ENCODE data around the gene PHOX2B. TPM values are rescaled to one million over a fixed set of nuclear protein-coding genes. Genes with fewer than 3 reads are reported as not detected.

The PHOX2B gene
- total and polyA plus RNA-seq, 2 of the 4 experiments (the other 2 are of a cell fraction): not detected

DNA sequence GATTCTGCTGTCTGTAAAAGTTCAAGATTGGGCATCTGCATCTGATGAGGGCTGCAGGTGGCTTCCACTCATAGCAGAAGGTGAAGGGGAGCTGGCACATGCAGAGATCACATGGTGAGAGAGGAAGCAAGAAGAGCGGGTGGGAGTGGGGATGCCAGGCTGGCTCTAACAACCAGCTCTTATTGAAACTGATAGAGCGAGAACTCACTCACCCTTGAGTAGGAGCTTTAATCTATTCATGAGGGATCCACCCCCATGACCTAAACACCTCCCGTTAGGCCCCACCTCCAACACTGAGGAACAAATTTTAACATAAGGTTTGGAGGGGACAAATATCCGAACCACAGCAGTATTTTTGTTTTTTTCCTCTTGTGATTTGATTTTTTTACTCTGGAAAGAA, 45.8 kb downstream of the PHOX2B start:
- Histone ChIP-seq H3K4me3 (ENCODE audit: insufficient read depth, low read depth, low read length) (no peak overlapping the region), H3K9me3 (ENCODE audit: control insufficient read depth, insufficient read depth, low read length) (no peaks in the 10 kb centered on the region), H2BK120ac (ENCODE audit: low read depth, low read length) (no peak overlapping the region), H2AK9ac (replicated peaks; ENCODE audit: low read depth, low read length, poor library complexity) (no peak overlapping the region), H3K4me1 (ENCODE audit: control insufficient read depth, insufficient read depth, low read length) (no peaks in the 10 kb centered on the region), H3K27me3 (ENCODE audit: control insufficient read depth, insufficient read depth, low read length) (peaks cover 18% of the 10 kb centered on the region), H3K4me2 (ENCODE audit: low read depth, low read length) (no peak overlapping the region), H3K9ac (ENCODE audit: low read depth, low read length) (no peak overlapping the region), H3K18ac (ENCODE audit: low read depth, low read length) (no peak overlapping the region), H3K14ac (replicated peaks; ENCODE audit: low read depth, low read length) (no peak overlapping the region), H3K4ac (ENCODE audit: low read depth, low read length) (no peak overlapping the region), H4K5ac (ENCODE audit: low read depth, low read length) (no peak overlapping the region), H2AFZ (replicated peaks; ENCODE audit: low read length, poor library complexity) (no peak overlapping the region), H4K20me1 (ENCODE audit: insufficient read depth, low read length) (no peaks in the 10 kb centered on the region), H2AK5ac (ENCODE audit: low read depth, low read length) (no peak overlapping the region), H4K8ac (ENCODE audit: low read depth in 2 of 2, low read length in 2 of 2) (no peak overlapping the region), H3K9me1 (ENCODE audit: insufficient read depth, low read length) (no peaks in the 10 kb centered on the region), H3K79me1 (ENCODE audit: low read depth in 1 of 2, low read length in 2 of 2) (no peaks in the 10 kb centered on the region), H2BK15ac (ENCODE audit: low read depth, low read length) (no peak overlapping the region), H3K23ac (ENCODE audit: low read depth, low read length) (no peak overlapping the region), H3K36me3 (ENCODE audit: control insufficient read depth, insufficient read depth, low read length) (no peaks in the 10 kb centered on the region; the same call in 1 of the 2 replicates), H4K91ac (ENCODE audit: insufficient read depth, low read depth, low read length) (no peak overlapping the region), H3K56ac (ENCODE audit: extremely low read depth, insufficient read depth, low read length) (no peak overlapping the region), H2BK5ac (ENCODE audit: low read depth, low read length, poor library complexity, severe bottlenecking) (no peak overlapping the region), H3K27ac (ENCODE audit: insufficient read depth, low read length) (no peak overlapping the region), H2BK20ac (ENCODE audit: low read depth, low read length) (no peak overlapping the region)
- WGBS, 2 experiments (ENCODE audit: extremely low coverage in 2 of 2, insufficient read length in 1 of 2): no CpG with 5 or more reads among the region's 4 CpGs
- POLR2A ChIA-PET (ENCODE audit: unreplicated experiment): no interaction called here
- in situ Hi-C loops (cut with MboI; ENCODE audit: low sequenced_read_pairs) (no loop called here), intact Hi-C loops (cut with micrococcal nuclease) (no loop called here), dilution Hi-C loops (cut with HindIII; ENCODE audit: low sequenced_read_pairs, unreplicated experiment) (no loop called here)
- BruUV-seq (replicated peaks): no TSS peak
- CTCF ChIA-PET: interaction anchor here (0.6 kb wide), 1 partner anchor 344 kb away, joined by 3 read pairs; no protein-coding TSS in a partner anchor
- DNase-seq: no peak
- no peak for ATAC-seq (ENCODE audit: low read depth)
- TF ChIP-seq, protein P1, sequence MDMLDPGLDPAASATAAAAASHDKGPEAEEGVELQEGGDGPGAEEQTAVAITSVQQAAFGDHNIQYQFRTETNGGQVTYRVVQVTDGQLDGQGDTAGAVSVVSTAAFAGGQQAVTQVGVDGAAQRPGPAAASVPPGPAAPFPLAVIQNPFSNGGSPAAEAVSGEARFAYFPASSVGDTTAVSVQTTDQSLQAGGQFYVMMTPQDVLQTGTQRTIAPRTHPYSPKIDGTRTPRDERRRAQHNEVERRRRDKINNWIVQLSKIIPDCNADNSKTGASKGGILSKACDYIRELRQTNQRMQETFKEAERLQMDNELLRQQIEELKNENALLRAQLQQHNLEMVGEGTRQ (IDR thresholded peaks at IDR 0.05; ENCODE audit: low read depth, low read length): no peak
- no peak for TF ChIP-seq CTCF (conservative IDR thresholded peaks at IDR 0.05; ENCODE audit: low read depth, low read length)
- TF ChIP-seq CEBPB (IDR thresholded peaks at IDR 0.05; ENCODE audit: low read depth, low read length): no peak
- no peak for TF ChIP-seq ELK1 (IDR thresholded peaks at IDR 0.05; ENCODE audit: borderline replicate concordance, low read depth, low read length)
- no peak for TF ChIP-seq MXI1 (IDR thresholded peaks at IDR 0.05; ENCODE audit: borderline replicate concordance, low read depth, low read length)
- no peak for TF ChIP-seq RAD21 (IDR thresholded peaks at IDR 0.05; ENCODE audit: low read length)
- TF ChIP-seq NFE2L2 (IDR thresholded peaks at IDR 0.05; ENCODE audit: low read depth, low read length): no peak
- TF ChIP-seq CHD1 (IDR thresholded peaks at IDR 0.05; ENCODE audit: low read depth, low read length): no peak
- no peak for TF ChIP-seq RFX5 (IDR thresholded peaks at IDR 0.05; ENCODE audit: low read depth, low read length)
- TF ChIP-seq SMC3 (IDR thresholded peaks at IDR 0.05; ENCODE audit: low read depth, low read length): no peak
- no peak for TF ChIP-seq FOS (IDR thresholded peaks at IDR 0.05; ENCODE audit: low read depth, low read length)
- no peak for TF ChIP-seq MAZ (IDR thresholded peaks at IDR 0.05; ENCODE audit: borderline replicate concordance, low read depth, low read length)
- no peak for TF ChIP-seq RCOR1 (IDR thresholded peaks at IDR 0.05; ENCODE audit: insufficient replicate concordance, low read length)
- no peak for TF ChIP-seq BHLHE40 (IDR thresholded peaks at IDR 0.05; ENCODE audit: low read depth, low read length)
- TF ChIP-seq POLR2A (IDR thresholded peaks at IDR 0.05; ENCODE audit: low read depth, low read length): no peak
- no peak for TF ChIP-seq MAFK (IDR thresholded peaks at IDR 0.05; ENCODE audit: low read depth, low read length)

Data from IMR-90 (cell line).